GM19463 (cell line): ENCODE measurements around the gene ENO4.

Experiments used
- ATAC-seq: cut with Tn5 transposase; IDR thresholded peaks from one replicate; pipeline ENCODE4 v1.9.1; 2021; ENCODE audit warnings: mild to moderate bottlenecking, moderate library complexity; ENCODE audit not compliant: unreplicated experiment

Gene ENO4

DNA sequence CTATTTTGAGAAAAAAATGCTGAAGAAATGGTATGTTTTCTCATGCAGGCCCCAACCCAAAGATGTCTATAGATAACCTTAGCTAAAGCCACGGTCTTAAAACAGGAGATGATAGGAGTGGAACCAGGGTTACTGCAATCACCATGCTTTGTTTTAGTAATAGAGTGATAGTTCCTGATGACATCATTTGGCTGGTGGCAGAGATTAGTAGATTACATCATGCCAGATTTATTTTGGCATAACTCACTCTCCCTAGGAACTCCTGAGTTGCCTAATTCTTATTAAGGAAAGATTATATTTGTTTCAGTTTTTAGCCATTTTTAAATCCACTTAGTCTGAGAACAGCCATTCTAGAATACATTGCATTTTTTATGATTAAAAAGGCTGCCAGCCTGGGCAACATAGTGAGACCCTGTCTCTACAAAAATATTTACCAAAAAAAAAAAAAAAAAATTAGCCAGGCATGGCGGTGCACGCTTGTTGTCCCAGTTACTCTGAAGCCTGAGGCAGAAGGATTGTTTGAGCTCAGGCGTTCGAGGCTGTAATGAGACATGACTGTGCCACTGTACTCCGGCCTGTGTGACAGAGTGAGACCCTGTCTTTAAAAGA lies 17.8 kb downstream of the ENO4 start:
- ATAC-seq = no peak

DNA sequence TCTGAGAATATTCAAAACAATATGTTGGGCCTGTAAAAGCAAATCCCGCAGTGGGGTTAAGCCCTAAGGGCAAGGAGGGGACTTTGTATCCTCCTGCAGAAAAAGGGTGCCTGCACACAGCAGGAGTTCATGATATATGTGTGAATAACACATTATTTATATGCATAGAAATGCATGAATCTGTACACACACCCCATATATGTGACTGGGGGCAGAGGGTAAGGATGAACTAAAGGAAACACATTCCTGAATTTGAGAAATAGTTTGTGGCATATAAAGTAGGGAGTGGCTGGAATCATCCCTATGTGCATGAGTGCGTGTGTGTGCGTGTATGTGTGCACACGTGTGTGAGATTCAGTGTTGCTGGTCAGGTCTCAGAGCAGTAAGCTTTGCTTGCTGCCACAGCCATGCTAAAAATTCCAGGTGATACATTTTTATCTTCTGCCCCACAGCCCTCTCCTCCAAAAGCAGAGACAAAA lies 18.9 kb downstream of the ENO4 start:
- no peak for ATAC-seq

DNA sequence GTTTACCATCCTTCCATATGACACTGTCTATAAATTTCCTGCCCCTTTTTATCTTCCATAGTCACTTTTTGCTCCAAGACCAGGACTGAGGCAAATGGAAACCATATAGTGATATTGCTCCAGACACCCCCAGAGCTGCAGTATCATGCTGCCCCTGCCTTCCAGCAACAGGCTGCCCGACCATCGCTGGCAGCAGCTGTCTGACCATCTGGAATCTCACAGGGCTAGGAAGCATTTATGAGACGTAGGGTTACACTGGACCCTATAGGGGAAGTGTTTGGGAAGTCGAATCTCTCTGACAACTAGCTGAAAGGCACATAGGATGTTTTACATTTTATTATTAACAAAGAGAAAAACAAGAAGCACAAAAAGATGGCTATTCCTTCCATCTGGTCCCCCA lies 19.4 kb downstream of the ENO4 start:
- no peak for ATAC-seq

DNA sequence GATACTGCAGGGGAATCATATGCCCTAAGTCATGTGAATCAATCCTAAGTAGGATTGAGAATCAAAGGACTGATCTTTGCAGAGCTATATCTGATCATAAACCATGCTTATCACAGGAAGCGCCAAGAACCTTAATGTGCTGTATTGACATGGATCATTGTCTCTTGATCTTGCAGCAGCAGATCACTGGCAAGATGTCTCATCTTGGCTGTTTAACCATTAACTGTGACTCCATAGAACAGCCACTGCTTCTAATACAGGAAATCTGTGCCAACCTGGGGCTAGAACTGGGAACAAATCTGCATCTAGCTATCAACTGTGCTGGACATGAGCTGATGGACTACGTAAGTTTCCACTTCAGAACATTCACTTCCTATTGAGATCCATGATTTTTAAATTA lies 21.6 kb downstream of the ENO4 start:
- ATAC-seq = no peak

DNA sequence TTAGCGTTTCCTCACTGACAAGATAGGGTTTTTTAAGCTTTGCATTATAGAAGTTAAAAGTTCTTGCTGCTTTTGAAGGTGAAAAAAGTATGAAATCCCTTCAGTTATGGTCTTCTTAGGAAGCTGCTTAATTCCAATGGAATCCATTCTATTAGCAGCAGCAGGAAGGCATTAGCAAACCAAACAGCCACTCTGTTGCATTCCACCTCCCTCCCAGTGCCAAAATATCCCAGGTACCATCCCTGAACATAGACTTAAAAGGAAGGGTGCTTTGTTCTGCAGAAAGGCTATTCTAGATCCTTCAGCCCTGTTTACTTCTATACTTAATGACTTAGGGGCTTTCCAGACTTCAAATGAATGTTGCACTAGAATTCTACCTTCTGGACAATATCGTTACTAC lies 23.8 kb downstream of the ENO4 start:
- no peak for ATAC-seq

DNA sequence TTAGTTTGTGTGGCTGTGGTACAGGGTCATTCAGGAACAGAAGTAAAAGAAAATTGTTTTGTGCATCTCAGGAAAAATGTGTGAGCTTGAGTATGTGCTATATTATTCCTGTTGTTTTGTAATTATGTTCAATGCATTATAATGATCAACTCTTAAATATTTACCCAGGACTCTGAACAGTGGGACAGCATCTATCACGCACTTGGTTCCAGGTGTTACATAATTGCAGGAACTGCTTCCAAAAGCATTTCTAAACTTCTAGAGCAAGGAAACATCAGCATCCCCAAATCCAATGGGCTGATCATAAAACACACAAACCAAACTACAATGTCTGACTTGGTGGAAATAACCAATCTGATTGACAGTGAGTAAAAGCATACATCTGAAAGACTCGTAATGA lies 26.6 kb downstream of the ENO4 start:
- no peak for ATAC-seq

DNA sequence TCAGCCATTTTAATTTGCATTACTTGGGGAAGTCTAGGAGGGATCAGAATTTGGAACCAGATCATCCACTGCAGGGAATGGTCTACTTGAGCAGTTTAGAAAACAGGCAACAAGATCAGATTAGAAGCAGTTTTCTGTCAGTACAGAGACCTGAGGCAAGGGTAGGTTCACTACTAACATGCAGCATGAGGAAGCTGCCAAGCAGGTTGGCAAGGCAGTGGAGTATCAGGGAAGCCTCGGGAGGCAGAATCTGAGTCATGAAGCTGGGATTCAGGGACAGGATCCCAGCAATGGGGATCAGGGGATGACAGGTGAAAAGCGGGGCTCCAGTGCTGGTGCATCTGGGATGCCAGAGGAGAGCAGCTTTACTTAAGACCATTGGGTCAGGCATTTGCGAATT lies 28.1 kb downstream of the ENO4 start:
- no peak for ATAC-seq

DNA sequence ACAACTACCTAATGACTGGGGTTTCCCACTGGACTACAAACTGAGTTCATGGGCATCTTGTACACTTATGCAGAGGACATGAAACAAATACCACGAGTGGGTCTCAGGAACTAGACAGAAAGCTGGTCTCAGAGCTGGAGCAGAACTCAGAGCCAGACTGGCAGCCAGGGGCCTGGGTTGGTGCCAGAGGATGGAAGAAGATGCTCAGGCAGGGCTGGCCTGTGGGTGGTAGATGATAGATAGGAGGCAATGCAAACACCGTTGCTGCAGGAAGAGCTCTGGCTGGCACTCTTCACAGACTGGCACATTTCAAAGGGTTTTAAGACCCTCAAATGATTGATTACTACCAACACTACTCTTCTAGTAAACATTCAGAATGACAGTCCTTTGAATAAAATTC lies 28.8 kb downstream of the ENO4 start:
- ATAC-seq = no peak

DNA sequence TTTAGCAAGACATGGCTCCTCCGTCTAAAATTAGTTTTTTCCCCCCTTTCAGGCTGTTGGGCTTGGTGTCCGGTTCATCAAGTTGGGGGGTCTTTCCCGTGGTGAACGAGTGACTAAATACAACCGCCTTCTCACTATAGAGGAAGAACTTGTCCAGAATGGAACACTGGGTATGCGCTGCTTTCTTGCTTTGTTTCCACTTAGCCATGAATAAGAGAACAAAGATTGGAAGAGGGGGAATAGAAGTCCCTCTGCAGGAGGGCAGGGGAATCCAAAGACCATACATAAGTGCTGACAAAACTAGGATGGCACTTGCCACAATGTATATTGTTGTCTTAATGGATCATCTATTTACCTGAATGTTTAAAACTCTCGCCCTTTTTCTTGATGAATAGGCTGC lies 30.5 kb downstream of the ENO4 start:
- ATAC-seq = no peak

DNA sequence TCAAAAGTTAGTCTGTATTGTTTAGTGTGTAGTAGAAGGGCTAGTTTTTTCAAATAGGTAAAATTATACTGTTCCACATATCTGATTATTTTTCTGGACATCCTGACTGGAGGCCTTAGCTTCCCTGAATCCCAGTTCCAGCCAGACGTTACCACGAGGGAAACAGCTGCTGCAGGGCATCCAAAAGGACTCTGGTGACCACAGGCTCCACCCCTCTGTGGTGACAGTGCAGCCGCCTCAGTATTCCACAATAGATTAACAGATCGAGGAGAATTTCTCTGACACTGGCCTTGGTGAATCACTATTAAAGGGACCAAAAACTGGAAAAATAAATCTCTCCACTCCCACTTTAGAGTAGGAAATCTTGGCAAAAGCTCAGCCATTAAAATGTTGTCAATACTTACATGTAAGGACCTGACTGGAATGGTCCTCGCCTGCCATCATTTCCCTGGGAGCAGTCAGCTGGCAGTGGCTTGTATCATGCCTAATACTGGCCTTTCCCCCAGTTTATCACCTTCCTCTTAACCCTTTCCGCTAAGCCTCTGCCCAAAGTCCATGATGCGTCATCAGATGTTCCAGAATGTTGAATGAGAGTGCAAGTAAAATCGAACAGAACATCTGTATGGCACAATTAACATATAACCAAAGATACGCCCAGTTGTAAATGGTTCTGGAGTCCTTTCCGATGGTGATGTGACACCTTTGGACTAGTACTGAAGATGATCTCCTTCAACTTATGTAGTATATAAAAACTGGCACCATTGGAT lies 31.6 kb downstream of the ENO4 start:
- ATAC-seq = no peak

DNA sequence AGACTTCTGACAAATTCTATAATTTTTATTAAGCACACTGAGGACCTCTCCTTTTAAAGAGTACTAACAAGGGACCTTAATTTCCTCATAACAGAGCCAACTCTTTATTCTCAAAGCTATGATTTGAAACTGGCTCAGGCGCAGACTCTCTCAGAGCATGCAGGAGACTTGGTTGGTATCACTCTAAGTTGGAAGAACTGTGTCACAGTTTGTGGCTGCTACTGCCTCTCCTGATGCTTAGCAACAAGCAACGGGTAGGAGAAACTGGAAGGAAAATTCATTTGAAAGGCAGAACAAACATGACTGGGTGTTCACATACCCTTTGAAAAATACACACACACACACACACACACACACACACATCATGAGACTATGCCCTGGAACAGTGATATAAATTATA lies 33.3 kb downstream of the ENO4 start:
- ATAC-seq = no peak

DNA sequence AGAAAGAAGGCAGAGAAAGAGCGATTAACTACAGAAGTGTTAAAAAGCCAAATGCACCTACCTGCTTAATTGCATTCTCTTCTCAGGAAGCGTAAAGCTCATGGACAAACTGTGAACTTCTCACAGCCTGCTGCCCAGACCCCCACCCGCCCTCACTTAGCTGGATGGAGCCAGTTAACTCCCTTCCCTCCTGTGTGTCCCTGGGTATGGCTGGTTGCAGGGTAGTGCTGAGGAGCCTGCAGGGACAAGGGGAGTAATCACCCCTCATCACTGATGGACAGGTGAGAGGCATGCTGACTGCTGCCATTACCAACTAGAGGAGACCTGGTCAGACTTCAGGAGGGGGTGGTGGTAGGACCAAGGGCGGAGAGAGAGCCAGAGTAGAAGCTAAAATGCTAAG lies 37.5 kb downstream of the ENO4 start:
- no peak for ATAC-seq

DNA sequence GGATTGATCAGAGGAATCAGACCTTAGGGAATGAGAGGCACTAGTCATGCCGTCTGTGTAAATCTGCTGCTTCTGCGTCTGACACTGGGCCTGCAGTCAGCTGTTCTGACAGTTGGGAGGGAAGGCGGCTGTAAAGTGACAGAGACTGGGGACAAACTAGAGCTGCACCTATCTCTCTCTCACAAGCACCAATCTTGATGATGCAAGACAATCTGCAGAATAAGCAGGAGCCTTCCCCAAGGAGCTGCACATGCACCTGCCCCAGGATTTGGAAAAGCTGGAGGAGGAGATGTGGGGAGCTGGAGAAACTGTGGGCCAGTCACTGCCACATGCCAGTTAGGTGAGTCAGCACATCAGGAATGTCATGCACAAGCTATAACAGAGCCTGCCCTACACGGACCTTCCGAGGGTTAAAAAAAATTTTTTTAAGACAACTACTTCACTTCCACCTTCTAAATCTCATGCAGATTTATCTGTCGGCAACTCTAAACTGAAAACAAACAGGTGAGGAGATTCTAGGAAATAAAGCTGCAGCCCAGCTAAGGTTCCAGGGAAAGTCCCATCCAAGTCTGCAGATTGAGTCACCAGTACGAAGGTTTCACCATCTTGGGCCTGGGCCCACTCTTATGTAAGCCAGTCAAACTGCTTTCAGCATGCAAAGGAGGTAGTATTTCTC lies 39.2 kb downstream of the ENO4 start:
- no peak for ATAC-seq

DNA sequence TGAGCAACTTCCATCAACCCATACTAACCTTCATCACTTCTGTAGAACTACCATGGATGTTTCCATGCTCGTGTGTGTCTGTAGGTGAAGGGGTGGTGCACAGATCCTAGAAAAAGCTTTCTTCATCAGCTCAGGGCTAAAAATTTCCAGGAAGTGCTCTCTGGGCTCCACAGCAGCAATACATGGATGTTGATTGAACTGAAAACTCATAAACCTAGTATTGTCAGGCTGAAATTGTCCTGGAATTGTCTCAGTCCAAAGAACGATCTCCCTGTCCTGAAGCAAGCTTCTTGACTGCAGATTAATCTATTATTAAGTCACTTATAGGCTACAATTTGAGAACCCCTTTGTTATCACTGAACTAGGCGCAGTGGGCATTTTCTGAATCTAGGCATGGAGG lies 39.8 kb downstream of the ENO4 start:
- ATAC-seq = no peak

DNA sequence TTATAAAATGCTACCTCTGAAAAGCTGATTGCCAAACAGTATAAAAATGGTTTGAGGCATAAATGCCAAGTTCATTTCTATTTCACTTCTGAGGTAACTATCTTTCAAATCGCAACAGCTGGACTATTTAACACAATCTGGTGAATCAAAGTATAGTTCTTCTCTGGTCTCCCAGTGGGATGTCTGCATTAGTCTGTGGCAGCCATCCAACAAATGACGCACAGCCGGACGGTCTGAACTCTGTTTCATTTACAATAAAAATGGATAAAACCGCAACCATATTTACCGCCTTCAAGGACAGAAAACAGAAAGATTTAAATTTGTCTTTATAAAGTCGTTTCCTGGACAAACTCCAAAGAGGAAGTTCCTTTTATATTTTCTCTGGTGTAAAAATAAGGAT lies 41.9 kb downstream of the ENO4 start:
- no peak for ATAC-seq

DNA sequence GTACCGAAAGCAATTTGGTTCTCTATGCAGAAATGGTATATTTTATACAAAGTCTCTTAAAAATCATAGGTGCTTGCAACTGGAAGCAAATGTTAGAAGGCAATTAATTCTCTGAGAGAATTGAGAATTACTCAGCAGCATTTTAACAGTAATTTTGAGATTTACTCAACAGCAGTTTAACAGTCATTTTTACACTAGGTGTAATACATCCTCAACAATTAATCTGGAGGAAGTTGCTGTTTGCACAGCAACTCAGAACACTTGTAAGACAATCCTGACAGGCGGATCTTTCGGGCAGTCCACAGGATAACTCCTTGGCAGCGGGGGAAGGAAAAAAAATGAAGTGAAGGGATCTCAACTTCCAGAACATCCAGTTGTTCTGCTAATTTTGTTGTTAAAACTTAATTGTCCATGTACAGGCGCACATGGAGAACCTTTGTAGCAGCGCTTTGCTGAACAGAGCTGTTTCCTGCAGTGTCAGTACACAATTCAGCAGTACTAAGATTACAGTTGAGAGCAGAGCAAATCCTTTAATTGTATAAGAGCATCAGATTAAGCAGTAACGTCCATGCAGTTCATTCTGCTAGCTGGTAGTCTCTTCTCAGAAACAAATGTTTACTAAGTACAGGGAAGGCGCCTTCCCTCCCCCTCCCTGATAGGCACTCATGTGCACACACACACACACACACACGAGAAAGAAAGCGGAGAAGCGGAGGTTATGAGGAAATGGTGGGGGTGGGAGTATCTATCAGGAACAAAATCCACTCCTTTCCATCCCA lies 43.8 kb downstream of the ENO4 start:
- no peak for ATAC-seq

DNA sequence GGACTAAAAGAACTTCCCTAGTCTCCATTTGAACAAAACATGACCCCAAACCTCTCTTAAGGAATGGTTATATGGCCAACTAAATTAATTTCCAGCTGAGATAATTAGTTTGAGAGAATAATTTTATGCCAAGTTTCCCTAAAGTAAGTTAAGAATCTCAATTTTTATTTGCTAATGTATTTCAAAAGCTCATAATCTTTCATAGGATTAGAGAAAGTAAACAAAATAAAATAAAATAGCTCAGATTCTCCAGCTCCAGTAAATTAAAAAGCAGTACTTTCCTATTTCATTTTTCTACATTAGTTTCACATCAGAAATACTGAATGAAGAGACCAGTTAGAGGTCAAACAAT lies 44.4 kb downstream of the ENO4 start:
- ATAC-seq = no peak

DNA sequence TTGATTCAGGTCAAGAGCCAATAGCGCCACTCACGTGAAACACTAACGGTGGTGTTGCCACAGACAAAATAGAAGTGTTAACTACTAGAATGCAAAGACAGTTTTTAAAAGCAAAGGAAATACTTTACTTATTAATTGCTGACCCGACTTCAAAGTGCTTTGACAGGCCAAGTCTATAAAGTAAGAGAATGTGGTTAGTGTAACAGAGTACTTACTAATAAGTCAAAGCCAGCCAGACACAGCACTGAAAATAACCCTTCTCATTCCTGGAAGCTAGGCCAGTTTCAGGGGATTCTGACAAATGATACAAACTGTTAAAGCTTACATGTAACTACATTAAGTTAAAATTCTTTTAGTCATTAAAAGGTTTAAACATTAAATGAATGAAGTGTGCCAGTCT lies 50.3 kb downstream of the ENO4 start:
- no peak for ATAC-seq

DNA sequence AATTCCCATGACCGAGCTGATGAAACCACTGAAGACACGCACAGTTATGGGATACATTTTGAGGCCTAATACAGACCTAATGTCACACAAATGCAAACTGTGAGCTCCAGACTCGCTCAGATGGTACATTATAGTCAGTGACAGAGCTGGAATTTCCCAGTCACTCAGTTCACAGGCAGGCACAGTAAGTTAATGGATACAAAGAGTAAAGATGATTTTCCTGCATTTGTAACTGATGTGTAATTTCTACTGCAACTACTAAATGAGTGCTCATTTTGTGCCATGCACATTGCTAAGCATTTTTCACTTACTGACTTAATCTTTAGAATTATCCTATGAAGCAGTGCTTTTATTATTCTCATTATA lies 56.5 kb downstream of the ENO4 start:
- no peak for ATAC-seq

DNA sequence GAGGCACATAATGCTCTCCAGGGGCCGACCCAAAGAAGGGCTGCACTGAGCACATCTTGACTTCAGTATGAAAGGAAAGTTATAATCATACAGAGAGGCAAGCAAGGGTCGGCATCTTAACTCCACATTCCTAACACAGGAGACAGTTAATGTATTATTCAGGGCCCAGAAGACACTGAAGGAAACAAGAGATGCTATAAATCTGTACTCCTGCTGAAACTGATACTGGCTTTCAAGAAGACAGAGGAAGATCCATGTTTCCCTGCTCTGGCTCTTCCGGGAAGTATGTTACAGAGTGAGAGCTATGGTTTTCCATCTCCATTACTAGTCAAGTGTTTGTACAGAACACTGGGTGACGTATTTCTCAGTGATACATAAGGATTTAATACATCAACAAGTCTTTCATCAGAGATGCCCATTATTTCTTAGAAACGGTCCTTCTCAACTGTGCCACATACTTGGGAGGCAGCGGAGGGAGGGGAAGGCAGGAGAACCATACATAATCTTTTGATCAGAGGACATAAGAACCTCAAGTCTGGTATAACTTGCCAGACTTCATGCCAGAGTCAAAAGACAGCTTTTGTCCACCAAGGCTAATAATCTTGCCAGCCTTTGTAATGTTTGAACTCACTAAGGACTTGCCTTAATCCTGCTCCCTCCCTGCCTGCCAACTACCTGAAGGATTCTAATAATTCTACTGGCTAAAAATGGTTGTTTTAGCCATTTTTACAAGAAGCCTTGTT lies 58.1 kb downstream of the ENO4 start:
- no peak for ATAC-seq

DNA sequence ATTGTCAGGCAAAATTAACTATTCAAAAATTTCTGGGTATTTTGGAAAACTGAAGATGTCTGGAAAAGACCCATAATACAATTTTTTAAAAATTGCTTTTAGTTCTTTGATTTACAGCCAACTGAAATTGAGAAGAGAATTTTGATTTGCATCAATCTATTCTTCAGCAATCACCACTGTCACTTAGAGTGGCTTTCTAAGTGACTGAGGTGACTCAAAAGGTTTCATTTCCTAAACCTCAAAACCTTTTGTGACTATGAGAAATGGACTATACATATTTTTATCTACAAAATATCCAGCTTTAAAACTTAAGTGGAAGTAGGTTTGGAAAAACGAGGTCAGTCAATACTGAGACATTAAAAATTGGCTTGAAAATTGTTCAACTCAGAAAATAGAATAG lies 60.0 kb downstream of the ENO4 start:
- no peak for ATAC-seq
